Measurements from ENCODE around the gene RABGAP1.

GRCh38 chr9:122954253-122954691 lies 13.5 kb downstream of the RABGAP1 start:
- TF ChIP-seq EZH2 (IDR thresholded peaks at IDR 0.05; ENCODE audit: low read depth, unreplicated experiment) (no peak), CTCF (conservative IDR thresholded peaks at IDR 0.05; ENCODE audit: low read depth in 2 of 2) (no peak), POLR2AphosphoS5 (IDR thresholded peaks at IDR 0.05; ENCODE audit: low read depth) (no peak), REST (IDR thresholded peaks at IDR 0.05; ENCODE audit: unreplicated experiment) (no peak), JUNB (IDR thresholded peaks at IDR 0.05; ENCODE audit: unreplicated experiment) (no peak), ETS1 (IDR thresholded peaks at IDR 0.05) (no peak)

Data from GM23338 (cell line).